K562 (cell line): ENCODE results near the gene ACY1. TPM values are rescaled to one million over a fixed set of nuclear protein-coding genes. Genes with fewer than 3 reads are reported as not detected.
A peak's percentile ranks its signal among the peaks of the same experiment; 100 is the strongest.

Experiments used
- BRD9 ChIP-seq: fragments of 450-650 bp; IDR thresholded peaks from 2 replicates; pipeline ENCODE4 v1.6.1; 2018; ENCODE audit warnings: low read depth; ENCODE audit not compliant: partially characterized antibody
- CEBPG ChIP-seq, 3 experiments: fragments of 200-800 bp in 1 of 3; sonication (Bioruptor generic) in 1 of 3; sonication (generic) in 1 of 3; formaldehyde crosslinking in 1 of 3; IDR thresholded peaks in 2 of 3; conservative IDR thresholded peaks in 1 of 3; 2 replicates each; pipeline versions ENCODE4 v1.6.1 to v1.8.0; 2016 to 2022; ENCODE audit warnings: missing compliant biosample characterization in 2 of 3, missing genetic modification characterization in 2 of 3, mild to moderate bottlenecking in 1 of 3, missing genetic modification reagents in 1 of 3
- CREBBP ChIP-seq: IDR thresholded peaks from one replicate; pipeline ENCODE4 v1.6.1; 2012; ENCODE audit warnings: low read depth, mild to moderate bottlenecking, control low read depth, inconsistent platforms, low read length
- E2F1 ChIP-seq: sonication (generic); formaldehyde crosslinking; IDR thresholded peaks from 2 replicates; pipeline ENCODE4 v1.8.1; 2023; ENCODE audit warnings: mild to moderate bottlenecking, missing genetic modification reagents, moderate library complexity
- EHMT2 ChIP-seq: fragments of 450-650 bp; IDR thresholded peaks from 2 replicates; pipeline ENCODE4 v1.6.1; 2018; ENCODE audit warnings: antibody characterized with exemption
- ETV6 ChIP-seq, 3 experiments: fragments of 150-350 bp in 1 of 3; sonication (generic) in 1 of 3; formaldehyde crosslinking in 1 of 3; IDR thresholded peaks; 2 replicates each; pipeline versions ENCODE4 v1.6.1 to v1.8.0; 2014 to 2022; ENCODE audit warnings: borderline replicate concordance in 2 of 3, low read depth in 2 of 3, antibody characterized with exemption in 1 of 3, low read length in 1 of 3, mild to moderate bottlenecking in 1 of 3, missing genetic modification reagents in 1 of 3
- EWSR1 ChIP-seq: fragments of 450-650 bp; IDR thresholded peaks from 2 replicates; pipeline ENCODE4 v1.6.1; 2018; ENCODE audit warnings: borderline replicate concordance, mild to moderate bottlenecking, low read depth, moderate library complexity; ENCODE audit not compliant: partially characterized antibody
- FOXK2 ChIP-seq, 2 experiments: fragments of 450-650 bp; IDR thresholded peaks in 1 of 2; conservative IDR thresholded peaks in 1 of 2; 2 replicates each; pipeline ENCODE4 v1.6.1; 2016; ENCODE audit warnings: low read depth in 2 of 2, mild to moderate bottlenecking in 1 of 2
- HDGF ChIP-seq: fragments of 450-650 bp; IDR thresholded peaks from 2 replicates; pipeline ENCODE4 v1.6.1; 2016
- KDM5B ChIP-seq: fragments of 200-600 bp; sonication (generic); IDR thresholded peaks from 2 replicates; pipeline ENCODE4 v1.6.1; 2012; ENCODE audit warnings: low read depth, mild to moderate bottlenecking, moderate library complexity, low read length, control low read depth, inconsistent platforms; ENCODE audit not compliant: insufficient replicate concordance
- MAFG ChIP-seq: fragments of 450-650 bp; conservative IDR thresholded peaks from 2 replicates; pipeline ENCODE4 v1.6.1; 2016; ENCODE audit warnings: missing genetic modification characterization, missing compliant biosample characterization
- MTA3 ChIP-seq: fragments of 450-650 bp; formaldehyde crosslinking; IDR thresholded peaks from 2 replicates; pipeline ENCODE4 v1.6.1; 2017; ENCODE audit warnings: mild to moderate bottlenecking, borderline replicate concordance
- PCBP1 ChIP-seq: fragments of 200-400 bp; formaldehyde crosslinking; IDR thresholded peaks from 2 replicates; pipeline ENCODE4 v1.6.1; 2018; ENCODE audit warnings: mild to moderate bottlenecking, low read depth, low read length; ENCODE audit not compliant: poor library complexity, severe bottlenecking
- PREB ChIP-seq: sonication (generic); formaldehyde crosslinking; IDR thresholded peaks from 2 replicates; pipeline ENCODE4 v1.8.1; 2023; ENCODE audit warnings: mild to moderate bottlenecking, missing genetic modification reagents
- RBM15 ChIP-seq: fragments of 200-400 bp; formaldehyde crosslinking; IDR thresholded peaks from 2 replicates; pipeline ENCODE4 v1.6.1; 2018; ENCODE audit warnings: mild to moderate bottlenecking, low read length, moderate library complexity; ENCODE audit not compliant: insufficient read depth
- SUPT5H ChIP-seq: fragments of 450-650 bp; IDR thresholded peaks from 2 replicates; pipeline ENCODE4 v1.6.1; 2016
- TBP ChIP-seq: optimal IDR thresholded peaks from 2 replicates; pipeline ENCODE3; 2011; ENCODE audit warnings: low read depth, low read length, improper control_type of control experiment
- YBX1 ChIP-seq: fragments of 450-650 bp; IDR thresholded peaks from 2 replicates; pipeline ENCODE4 v1.7.1; 2016; ENCODE audit warnings: mild to moderate bottlenecking
- ZFX ChIP-seq: sonication (generic); formaldehyde crosslinking; IDR thresholded peaks from 2 replicates; pipeline ENCODE4 v1.8.0; 2022; ENCODE audit warnings: mild to moderate bottlenecking, missing genetic modification reagents, moderate library complexity
- ZKSCAN1 ChIP-seq: fragments of 150-350 bp; IDR thresholded peaks from 2 replicates; pipeline ENCODE4 v1.6.1; 2016; ENCODE audit warnings: low read depth, low read length
- ZNF282 ChIP-seq: sonication (generic); formaldehyde crosslinking; IDR thresholded peaks from 2 replicates; pipeline ENCODE4 v1.8.1; 2023; ENCODE audit warnings: missing genetic modification reagents
- ZNF398 ChIP-seq: fragments of 250-450 bp; sonication (Bioruptor Pico); IDR thresholded peaks from 2 replicates; pipeline ENCODE4 v1.8.0; 2021; ENCODE audit warnings: moderate library complexity, mild to moderate bottlenecking, inconsistent platforms
- ZNF431 ChIP-seq: sonication (generic); formaldehyde crosslinking; IDR thresholded peaks from 2 replicates; pipeline ENCODE4 v1.8.0; 2022; ENCODE audit warnings: mild to moderate bottlenecking, missing genetic modification reagents
- polyA plus RNA-seq, 8 experiments: library from polyadenylated mRNA; depleted of rRNA in 4 of 8; stranded (reverse) in 5 of 8; unstranded in 3 of 8; fragments of >200 nt; fragmentation: Nextera tagmentation in 2 of 8; fragmentation: Illumina TruSeq in 1 of 8; extraction: Ambion mirVana in 2 of 8; extraction: Trizol in 1 of 8; gene quantifications; 2 replicates each; pipeline versions ENCODE4 v1.2.1 to v1.2.3, GENCODE V29; 2011 to 2014; ENCODE audit warnings: inconsistent platforms in 1 of 8, missing spikeins in 1 of 8
- total RNA-seq, 7 experiments: library from RNA; depleted of rRNA in 6 of 7; stranded (reverse); fragments of >200 nt in 6 of 7; fragmentation: Illumina TruSeq in 2 of 7; extraction: Trizol in 2 of 7; gene quantifications; 2 replicates each; pipeline versions ENCODE4 v1.2.1 to v1.2.3, GENCODE V29; 2011 to 2021; ENCODE audit warnings: low replicate concordance in 1 of 7

The ACY1 gene
- total and polyA plus RNA-seq, 9 of the 15 experiments (the other 6 are each of a cell fraction or from before 2014, with no cell fraction given) = 70.7 to 195 (median 123) TPM

- no peak for TF ChIP-seq MAFG (tag)
- TF ChIP-seq YBX1 = no peak
- no peak for TF ChIP-seq ZNF398 (CRISPR knock-in tag)
- TF ChIP-seq ZNF431 = no peak
- no peak for TF ChIP-seq PCBP1
- TF ChIP-seq ZFX (CRISPR knock-in tag) = peak; percentile 45; the same call in 1 of the 2 replicates
- peak; percentile 36 for TF ChIP-seq TBP
- TF ChIP-seq SUPT5H = no peak
- TF ChIP-seq E2F1 (CRISPR knock-in tag) = no peak
- TF ChIP-seq CREBBP = no peak
- 0 out of 2 replicates have a peak, but pooled peaks have one; percentile 13 for TF ChIP-seq MTA3
- TF ChIP-seq EWSR1 = no peak
- no peak for TF ChIP-seq PREB (CRISPR knock-in tag)
- no peak for TF ChIP-seq ETV6 (IDR thresholded peaks at IDR 0.05; ENCODE audit: borderline replicate concordance in 1 of 2, low read depth in 2 of 2, low read length in 1 of 2)
- no peak for TF ChIP-seq ETV6 (CRISPR knock-in tag; IDR thresholded peaks at IDR 0.05; ENCODE audit: borderline replicate concordance)
- peak; percentile 49 for TF ChIP-seq KDM5B
- TF ChIP-seq EHMT2 = peak; percentile 19; the same call in 1 of the 2 replicates
- no peak for TF ChIP-seq RBM15
- peak; percentile 87; the same call in 1 of the 2 replicates for TF ChIP-seq HDGF
- TF ChIP-seq FOXK2 (conservative IDR thresholded peaks at IDR 0.05 in 1 of 2, IDR thresholded peaks at IDR 0.05 in 1 of 2; ENCODE audit: low read depth in 2 of 2) = 0 out of 4 replicates have a peak, but pooled peaks of 1 of the 2 experiments have one; percentile 36
- TF ChIP-seq CEBPG (CRISPR knock-in tag; IDR thresholded peaks at IDR 0.05) = 0 out of 2 replicates have a peak, but pooled peaks have one; percentile 16
- no peak for TF ChIP-seq CEBPG (tag; conservative IDR thresholded peaks at IDR 0.05 in 1 of 2, IDR thresholded peaks at IDR 0.05 in 1 of 2)
- peak; percentile 79; the same call in 1 of the 2 replicates for TF ChIP-seq ZKSCAN1
- TF ChIP-seq ZNF282 (CRISPR knock-in tag) = no peak
- TF ChIP-seq BRD9 = no peak
These were observed 8.1 kb upstream of the ACY1 start, which contains the start of gene ABHD14A (continued) for GRCh38 chr3:51974963-51975851.
